GDM1 (cell line): ENCODE measurements around the gene NRAP.

Experiments
- DNase-seq: peaks from one replicate; lab custom pipeline; 2025; lab: John Stamatoyannopoulos, UW

The NRAP gene, protein sequence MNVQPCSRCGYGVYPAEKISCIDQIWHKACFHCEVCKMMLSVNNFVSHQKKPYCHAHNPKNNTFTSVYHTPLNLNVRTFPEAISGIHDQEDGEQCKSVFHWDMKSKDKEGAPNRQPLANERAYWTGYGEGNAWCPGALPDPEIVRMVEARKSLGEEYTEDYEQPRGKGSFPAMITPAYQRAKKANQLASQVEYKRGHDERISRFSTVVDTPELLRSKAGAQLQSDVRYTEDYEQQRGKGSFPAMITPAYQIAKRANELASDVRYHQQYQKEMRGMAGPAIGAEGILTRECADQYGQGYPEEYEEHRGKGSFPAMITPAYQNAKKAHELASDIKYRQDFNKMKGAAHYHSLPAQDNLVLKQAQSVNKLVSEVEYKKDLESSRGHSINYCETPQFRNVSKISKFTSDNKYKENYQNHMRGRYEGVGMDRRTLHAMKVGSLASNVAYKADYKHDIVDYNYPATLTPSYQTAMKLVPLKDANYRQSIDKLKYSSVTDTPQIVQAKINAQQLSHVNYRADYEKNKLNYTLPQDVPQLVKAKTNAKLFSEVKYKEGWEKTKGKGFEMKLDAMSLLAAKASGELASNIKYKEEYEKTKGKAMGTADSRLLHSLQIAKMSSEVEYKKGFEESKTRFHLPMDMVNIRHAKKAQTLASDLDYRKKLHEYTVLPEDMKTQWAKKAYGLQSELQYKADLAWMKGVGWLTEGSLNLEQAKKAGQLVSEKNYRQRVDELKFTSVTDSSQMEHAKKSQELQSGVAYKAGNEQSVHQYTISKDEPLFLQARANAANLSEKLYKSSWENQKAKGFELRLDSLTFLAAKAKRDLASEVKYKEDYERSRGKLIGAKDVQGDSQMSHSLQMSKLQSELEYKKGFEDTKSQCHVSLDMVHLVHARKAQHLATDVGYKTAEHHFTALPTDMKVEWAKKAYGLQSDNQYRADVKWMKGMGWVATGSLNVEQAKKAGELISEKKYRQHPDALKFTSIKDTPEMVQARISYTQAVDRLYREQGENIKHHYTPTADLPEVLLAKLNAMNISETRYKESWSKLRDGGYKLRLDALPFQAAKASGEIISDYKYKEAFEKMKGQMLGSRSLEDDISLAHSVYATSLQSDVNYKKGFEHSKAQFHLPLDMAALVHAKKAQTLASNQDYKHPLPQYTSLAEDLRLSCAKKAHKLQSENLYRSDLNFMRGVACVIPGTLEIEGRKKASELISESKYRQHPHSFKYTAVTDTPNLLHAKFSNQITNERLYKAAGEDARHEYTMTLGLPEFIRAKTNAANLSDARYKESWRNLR (N-terminal part only)

DNA sequence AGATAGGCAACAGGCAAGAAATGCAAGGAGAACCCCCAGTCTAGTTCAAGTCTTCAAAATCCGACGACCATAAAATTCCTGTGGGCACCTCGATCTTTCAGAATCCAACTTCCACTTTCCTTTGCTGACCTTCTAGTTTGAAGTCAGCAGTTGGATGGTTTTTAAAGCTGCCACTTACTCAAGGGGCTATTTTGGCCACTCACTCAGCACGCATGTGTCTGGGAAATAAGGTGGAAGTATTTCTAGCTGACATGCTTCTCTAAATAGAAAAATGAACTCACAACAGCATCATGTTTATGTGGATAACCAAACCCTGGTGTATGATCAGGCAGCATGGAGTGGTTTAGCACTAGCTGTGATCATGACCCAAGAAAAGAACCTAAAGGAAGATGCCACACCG is at the start of gene NRAP:
NRAP (minus strand) TSS at position 134 of the 400 bp plus-strand sequence. CDS start 159 bp downstream, outside the sequence.
- DNase-seq: no peak

DNA sequence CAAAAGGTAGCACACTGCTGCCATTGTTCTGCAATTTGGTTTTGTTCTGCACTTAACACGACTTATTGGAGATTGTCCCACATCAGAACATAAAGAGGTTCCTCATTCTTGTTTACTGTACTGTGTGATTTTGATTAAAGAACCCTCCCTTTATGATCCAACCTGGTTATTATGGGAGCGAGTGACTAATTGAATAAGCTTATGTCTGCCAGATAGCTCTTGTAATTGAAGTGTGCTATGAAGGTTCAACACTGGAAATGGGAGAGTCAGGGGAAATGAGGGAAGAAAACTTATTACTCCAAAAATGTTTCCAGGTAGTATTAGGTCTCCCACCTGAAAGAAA is 49.8 kb upstream of the NRAP start:
- no peak for DNase-seq

DNA sequence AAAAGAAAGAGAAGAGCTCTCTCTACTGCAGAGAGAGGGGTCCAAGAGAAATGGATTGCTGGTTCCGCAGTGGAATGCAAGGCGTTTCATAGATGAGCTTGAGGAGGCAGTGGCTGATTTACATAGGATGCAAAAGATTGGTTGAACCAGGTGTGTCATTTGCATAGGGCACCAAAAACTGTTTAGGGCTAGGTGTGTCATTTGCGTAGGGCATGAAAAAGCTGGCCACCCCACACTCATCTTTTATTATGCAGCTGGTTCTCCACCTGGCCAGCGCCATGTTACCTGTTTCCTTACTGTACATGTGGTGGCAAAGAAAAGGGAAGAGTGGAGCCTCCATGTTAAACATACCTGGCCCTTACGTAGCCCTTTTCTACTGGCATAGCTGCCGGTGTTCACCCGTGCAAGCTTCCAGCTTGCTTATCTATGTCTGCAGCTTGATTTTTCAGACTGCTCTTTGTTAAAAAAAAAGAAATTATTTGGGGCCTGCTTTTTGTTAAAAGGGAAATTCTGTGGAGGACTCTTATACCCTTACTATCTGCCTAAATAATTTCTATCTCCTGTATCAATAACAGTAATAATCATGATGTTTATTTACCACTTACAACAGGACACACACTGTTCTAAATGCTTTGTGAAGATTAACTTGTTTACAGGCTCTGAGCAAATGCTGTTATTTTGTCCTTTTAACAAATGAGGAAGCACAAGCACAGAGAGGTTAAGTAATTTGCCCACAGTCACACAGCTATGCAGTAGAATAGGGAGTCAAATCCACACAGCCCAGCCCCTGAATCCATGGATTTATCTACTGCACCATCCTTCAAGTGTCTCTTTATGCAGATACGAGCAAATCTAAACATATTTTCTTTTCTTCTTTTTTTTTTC is 49.2 kb upstream of the NRAP start:
- no peak for DNase-seq

DNA sequence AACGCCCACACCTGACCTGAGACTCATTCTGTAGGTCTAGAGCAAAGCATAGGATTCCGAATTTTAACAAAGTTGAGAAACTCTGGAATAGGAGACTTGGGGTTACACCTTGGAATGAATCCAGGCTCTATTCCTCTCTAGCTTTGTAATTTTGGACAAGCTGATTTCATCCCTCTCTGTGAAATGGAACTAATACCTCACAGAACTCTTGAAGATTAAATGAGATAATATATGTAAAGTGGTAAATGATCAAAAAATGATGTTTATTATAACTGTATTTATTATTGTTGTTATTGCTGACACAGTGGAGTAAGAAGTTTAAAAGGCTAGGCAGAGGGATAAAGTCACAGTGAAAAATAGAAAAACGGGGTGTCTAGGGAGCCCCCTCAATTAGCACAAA is 48.2 kb upstream of the NRAP start:
- DNase-seq: no peak

DNA sequence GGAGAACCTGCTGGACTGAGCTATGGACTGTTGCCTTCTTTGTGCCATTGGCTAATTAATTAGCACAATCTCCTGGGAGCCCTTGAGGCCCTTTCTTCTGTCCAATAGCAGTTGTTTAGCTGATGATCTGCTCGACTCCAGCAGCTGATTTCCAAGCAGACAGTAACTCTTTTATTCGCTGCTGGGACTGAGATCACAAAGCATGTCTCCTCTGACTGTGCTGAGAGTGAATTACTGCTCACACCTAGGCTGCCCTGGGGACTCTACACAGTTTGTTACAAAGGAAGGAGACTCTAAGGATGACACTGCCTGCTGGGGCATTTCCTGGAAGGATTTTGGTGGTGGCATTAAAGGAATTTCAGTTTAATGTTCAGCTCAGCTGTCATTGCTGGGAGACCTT is 47.3 kb upstream of the NRAP start:
- DNase-seq: no peak

DNA sequence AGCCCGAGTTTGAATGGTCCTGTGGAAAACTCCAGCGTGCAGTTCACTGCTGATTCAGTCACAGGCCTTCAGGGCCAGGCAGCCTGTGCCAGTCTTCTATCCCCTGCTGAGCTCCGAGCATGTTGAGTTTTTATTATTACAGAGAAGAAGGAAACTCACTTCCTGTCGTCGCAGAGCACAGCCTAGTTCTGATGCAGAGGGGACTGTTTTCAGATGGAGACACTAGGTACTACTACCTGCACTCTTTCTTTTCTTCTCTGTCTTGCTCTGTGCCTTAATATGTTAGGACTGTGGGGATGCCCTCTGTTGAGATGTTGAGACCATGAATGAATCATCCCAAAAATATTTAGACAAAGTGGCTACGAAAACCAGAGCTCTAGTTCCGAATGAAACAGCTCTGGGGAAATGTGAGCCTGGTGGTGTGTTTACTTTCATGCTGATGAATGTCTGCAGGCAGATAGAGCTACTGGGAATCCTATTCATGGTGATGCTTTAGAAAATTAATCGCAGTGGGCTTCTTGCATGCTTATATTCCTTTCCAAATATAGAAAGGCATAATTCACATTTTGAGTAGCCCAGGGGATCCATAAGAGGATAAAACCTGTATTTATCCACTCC is 45.5 kb upstream of the NRAP start:
- no peak for DNase-seq

DNA sequence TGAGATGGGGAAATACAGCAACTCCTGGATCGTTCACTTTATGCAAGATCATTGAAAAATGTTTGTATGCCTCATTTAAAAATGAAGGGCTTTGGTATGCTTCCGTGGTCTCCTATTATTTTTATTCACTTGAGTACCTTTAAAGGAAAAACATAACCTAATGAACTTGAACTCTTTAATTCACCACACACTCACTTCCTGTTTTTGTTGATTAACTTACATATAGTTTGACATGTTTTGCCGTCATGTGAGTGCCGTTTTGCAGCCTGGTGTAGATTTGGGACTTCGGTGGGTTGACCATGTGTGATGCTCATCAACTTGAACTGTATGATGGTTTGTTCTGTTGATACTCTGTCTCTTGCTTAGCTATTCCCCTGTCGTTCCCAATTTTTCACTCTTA is 44.8 kb upstream of the NRAP start:
- no peak for DNase-seq

DNA sequence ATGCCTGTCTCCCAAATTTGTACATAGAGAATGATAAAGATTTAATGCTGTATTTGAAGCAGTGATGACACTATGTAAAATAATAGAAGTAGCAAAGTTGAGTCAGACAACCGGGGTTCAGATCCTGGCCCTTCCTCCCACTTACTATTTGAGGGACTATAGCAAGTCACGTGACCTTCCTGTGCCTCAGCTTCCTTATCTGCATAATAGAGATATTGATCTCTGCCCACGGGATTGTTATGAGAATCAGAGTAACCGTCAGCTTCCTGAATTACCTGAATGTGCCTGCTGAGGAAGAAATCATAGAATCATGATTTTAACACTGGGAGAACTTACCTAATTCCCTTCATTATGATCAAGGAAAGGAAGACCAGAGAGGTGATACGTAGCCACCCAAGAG is 42.8 kb upstream of the NRAP start:
- DNase-seq: no peak

DNA sequence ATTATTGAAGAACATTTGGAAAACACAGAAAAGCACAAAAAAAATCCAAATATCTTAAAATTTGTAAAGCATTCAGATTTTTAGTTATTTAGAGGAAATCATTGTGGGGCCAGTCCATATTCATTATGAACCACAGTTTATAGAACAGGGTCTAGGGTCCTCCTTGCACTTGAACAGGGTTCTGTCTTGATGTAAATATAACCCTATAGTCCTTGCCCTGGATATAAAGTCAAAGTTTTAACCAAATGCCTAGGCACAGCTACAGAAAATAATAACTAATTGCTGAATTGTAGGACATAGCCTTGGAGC is 41.5 kb upstream of the NRAP start:
- DNase-seq: no peak

DNA sequence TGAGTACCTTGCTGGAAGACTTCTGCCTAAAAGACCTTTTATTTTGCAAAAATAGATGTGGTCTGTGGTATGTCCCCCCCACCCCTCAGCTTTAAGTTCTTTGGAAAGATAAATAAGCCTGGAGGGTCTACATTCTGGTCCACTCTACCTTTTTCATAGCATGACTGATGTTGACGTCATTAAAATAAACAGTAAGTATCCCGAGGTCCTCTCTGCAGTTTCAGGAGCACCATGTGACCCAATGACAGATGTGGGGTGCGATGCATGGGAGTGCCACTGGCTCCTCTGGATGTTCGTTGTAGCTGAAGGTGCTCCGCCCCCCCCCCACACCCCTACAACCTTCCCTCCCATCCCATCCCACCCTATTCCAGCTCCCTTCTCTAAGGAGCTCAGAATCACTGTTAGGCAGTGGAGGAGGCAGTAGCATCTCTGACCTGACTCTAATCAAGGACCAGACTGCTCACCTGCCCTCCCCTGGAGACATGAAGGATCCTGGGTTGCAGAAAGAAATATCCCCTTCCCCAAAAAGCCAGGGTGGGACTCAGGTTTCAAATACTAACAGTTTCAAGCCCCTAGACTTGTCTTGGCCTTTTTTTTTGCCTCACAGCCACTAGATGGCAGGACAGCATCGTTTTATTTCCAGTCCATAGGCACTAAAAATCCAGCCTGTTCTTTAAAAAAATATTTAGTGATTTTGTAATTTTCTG is 40.9 kb upstream of the NRAP start:
- peak; percentile 4 for DNase-seq

DNA sequence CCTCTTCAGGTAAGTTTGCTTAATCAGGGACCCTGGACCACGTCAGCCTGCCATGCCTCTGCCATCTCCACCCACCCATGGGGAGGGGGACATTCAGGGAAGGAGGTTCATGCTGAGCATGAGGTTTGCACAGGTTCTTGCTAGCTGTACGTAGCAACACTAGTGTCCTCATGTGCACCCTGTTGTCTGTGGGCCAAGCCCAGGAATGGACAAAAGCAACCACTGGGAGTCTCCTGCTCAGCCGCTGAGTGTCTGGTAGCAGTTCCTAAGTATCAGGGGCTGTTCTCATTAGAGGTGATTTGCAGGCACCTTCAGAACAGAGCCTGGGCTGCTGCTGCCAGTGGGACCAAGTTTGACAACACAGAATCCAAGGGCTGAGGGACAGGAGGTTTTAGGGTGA is 33.8 kb upstream of the NRAP start:
- DNase-seq: no peak

DNA sequence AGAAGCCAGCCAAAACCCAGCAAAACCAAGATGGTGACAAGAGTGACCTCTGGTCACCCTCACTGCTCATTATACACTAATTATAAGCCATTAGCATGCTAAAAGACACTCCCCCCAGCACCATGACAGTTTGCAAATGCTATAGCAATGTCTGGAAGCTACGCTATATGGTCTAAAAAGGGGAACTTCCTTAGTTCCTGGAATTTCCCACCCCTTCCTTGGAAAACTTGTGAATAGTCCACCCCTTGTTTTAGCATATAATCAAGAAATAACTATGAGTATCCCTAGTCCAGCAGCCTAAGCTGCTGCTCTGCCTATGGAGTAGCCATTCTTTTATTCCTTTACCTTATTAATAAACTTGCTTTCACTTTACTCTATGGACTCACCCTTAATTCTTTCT is 31.9 kb upstream of the NRAP start:
- DNase-seq: no peak

DNA sequence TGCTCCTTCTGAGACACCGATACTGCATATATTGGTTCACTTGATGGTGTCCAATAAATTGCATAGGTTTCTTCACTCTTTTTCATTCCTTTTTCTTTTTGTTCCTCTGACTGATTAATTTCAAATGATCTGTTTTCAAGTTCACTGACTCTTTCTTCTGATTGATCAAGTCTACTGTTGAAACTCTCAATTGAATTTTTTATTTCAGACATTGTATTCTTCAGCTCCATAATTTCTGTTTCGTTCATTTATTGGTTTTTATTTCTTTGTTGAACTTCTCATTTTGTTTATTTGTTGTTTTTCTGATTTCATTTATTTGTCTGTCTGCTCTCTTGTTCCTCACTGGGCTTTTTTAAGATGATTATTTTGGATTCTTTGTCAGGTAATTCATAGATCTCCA is 29.5 kb upstream of the NRAP start:
- DNase-seq: no peak

DNA sequence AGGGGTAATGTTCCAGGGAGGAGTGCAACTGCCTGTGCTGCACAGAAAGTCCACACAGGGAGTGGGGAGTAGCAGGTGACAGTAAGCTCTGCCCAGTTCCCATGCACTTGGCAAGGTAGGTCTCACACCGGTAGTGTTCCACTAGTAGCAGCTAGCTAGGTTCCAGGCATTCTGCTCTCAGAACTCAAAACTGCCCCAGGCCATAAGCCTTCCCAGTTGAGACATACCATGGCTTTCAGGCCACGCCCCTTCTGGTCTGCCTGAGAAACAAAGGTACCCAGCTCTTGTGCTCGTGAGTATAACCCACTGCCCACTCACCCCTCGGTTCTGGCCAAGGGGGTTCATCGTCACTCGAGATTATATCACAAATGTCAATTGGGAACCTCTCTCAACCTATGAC is 28.4 kb upstream of the NRAP start:
- no peak for DNase-seq

DNA sequence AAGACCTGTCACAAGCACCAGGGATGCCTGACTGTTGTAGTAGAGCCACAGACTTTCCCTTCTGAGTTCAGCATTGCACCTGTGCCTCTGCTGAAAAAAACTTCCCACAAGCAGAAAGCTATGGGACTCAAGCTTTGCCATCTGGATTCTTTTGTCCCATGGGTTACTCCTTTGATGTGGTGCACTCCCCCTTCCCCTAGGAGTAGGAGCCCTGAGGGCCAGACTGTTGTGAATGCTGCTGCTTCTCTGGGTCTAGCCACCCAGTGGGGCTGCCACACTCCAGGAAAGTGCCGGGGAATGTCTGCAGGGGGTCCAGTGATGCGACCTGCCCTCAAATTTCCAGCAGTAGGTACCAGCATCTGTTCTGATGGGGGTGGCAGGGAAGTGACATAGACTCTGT is 27.5 kb upstream of the NRAP start:
- no peak for DNase-seq

DNA sequence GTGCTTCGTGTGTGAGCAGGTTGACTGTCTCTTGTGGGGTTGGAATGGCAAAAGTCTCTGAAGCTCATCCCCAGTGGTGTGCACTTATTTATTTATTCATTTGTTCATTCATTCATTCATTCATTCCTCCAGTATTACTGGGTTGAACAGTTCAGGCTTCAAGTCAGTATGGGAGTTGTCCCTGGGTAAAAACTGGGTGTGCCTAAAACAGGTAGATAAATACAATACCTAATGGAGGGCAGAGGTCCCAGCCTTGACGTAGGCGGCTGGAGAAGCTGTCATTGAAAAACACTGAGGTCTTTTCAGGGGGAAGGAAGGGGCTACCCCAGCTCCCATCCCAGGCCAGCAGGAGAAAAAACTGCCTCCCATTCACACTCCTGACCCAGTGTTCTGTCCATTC is 26.9 kb upstream of the NRAP start:
- no peak for DNase-seq

DNA sequence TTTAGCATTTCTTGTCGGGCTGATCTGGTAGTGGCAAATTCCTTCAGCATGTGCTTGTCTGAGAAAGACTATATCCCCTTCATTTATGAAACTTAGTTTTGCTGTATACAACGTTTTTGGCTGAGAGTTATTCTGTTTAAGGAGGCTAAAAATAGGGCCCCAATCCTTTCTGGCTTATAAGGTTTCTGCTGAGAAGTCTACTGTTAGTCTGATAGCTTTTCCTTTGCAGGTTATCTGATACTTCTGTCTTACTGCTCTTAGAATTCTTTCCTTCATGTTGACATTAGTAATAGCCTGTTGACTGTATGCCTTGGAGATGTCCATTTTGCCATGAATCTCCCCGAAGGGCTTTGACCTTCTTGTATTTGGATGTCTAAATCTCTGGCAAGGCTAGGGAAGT is 25.7 kb upstream of the NRAP start:
- no peak for DNase-seq

DNA sequence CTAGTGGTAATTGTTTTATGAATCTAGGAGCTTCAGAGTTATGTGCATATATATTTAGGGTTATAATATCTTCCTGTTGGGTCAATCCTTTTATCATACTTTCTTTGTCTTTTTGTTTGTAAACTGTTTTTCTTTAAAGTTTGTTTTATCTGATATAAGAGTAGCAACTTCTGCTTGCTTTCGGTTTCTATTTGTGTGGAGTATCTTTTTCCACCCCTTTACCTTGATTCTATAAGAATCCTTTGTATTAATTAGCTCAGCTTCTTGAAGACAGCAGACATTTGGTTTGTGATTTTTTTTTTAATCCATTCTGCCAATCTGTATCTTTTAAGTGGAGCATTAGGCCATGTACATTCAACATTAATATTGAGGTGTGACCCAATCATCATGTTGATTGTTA is 25.2 kb upstream of the NRAP start:
- no peak for DNase-seq

DNA sequence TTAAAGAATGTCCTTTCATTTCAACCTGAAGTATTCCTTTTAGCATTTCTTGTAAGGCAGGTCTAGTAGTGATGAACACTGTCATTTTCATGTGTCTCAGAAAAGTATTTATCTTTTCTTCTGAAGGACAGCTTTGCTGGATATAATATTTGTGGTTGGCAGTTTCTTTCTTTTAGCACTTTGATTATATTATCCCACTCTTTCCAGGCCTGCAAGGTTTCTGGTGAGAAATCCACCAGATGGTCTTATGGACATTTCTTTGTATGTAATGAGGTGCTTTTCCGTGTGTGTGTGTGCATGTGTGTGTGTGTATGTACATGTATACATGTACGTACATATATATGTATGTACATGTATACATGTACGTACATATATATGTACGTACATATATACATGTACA is 23.2 kb upstream of the NRAP start:
- no peak for DNase-seq

DNA sequence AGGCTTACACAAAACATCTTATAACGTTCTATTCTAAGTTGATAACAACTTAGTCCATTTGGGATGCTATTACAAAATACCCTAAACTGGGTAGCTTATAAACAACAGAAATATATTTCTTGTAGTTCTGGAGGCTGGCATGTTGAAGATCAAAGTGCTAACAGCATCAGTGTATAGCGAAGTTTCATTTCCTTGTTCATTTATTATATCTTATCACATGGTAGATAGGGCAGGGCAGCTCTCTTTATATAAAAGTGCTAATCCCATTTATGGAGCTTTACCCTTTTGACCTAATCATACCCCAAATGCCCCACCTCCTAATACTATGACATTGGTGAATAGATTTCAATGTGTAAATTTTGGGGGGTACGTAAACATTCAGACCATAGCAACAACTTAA is 22.2 kb upstream of the NRAP start:
- DNase-seq: no peak

DNA sequence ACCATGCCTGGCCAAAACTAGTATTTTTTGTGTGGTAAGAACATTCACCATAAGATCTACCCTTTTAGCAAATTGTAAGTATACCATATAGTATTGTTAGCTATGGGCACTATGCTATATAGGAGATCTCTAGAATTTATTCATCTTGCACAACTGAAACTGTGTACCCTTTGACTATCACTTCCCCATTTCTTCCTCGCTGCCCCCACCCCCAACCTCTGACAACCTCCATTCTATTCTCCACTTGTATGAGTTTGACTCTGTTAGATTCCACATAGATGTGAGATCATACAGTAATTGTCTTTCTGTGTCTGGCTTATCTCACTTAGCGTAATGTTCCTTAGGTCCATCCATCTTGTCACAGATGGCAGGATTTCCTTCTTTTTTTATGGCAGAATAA is 19.5 kb upstream of the NRAP start:
- no peak for DNase-seq
